ENCODE results near the gene BNC2.

Gene BNC2

GRCh38 chr9:16690628-16691027 is 179.8 kb downstream of the BNC2 start:
- H2AK5ac ChIP-seq (ENCODE audit: low read length), result no peak overlapping the region
- no peak overlapping the region for H3K9ac ChIP-seq (ENCODE audit: low read length)
- WGBS (ENCODE audit: extremely low coverage, insufficient coverage, low lambda C conversion rate), result no CpG with 5 or more reads among the region's 2 CpGs
- H2BK5ac ChIP-seq (ENCODE audit: low read length), result no peak overlapping the region
- no peak overlapping the region for H3K4me3 ChIP-seq (ENCODE audit: low read length)
- no peak for DNase-seq
- H2BK120ac ChIP-seq (ENCODE audit: low read depth, low read length), result no peak overlapping the region
- no peak overlapping the region for H2BK15ac ChIP-seq (replicated peaks; ENCODE audit: low read depth)
- H3K79me1 ChIP-seq (ENCODE audit: low read length), result no peaks in the 10 kb centered on the region
- no peak overlapping the region for H3K4ac ChIP-seq (ENCODE audit: low read depth, low read length)
- no peak overlapping the region for H3K27ac ChIP-seq (ENCODE audit: low read depth, low read length)
- no peaks in the 10 kb centered on the region for H3K36me3 ChIP-seq (ENCODE audit: control insufficient read depth, insufficient read depth, low read length)
- H3K4me2 ChIP-seq (ENCODE audit: low read length), result no peak overlapping the region
- H3K23ac ChIP-seq (ENCODE audit: low read length), result no peak overlapping the region
- H3K18ac ChIP-seq (ENCODE audit: low read length), result no peak overlapping the region
- no peak overlapping the region for H4K5ac ChIP-seq (ENCODE audit: low read length)
- no peaks in the 10 kb centered on the region for H3K79me2 ChIP-seq (ENCODE audit: control insufficient read depth, insufficient read depth, low read length)
- no peak overlapping the region for H3K56ac ChIP-seq (ENCODE audit: low read length)
- no peak overlapping the region for H4K8ac ChIP-seq (ENCODE audit: low read depth, low read length)
- no peaks in the 10 kb centered on the region for H3K4me1 ChIP-seq (ENCODE audit: control insufficient read depth, low read depth, low read length)
- no peaks in the 10 kb centered on the region for H3K27me3 ChIP-seq (ENCODE audit: insufficient read depth, low read length, poor library complexity)

- no peak overlapping the region for H3K4me2 ChIP-seq (ENCODE audit: low read length)
- H2AK5ac ChIP-seq (ENCODE audit: low read length), result no peak overlapping the region
- no peak for DNase-seq
- H4K5ac ChIP-seq (ENCODE audit: low read length), result no peak overlapping the region
- no peaks in the 10 kb centered on the region for H3K79me1 ChIP-seq (ENCODE audit: low read length)
- H3K4me3 ChIP-seq (ENCODE audit: low read length), result no peak overlapping the region
- WGBS (ENCODE audit: extremely low coverage, insufficient coverage, low lambda C conversion rate), result no CpG with 5 or more reads among the region's 2 CpGs
- no peak overlapping the region for H4K8ac ChIP-seq (ENCODE audit: low read depth, low read length)
- no peak overlapping the region for H2BK120ac ChIP-seq (ENCODE audit: low read depth, low read length)
- no peak overlapping the region for H3K23ac ChIP-seq (ENCODE audit: low read length)
- no peak overlapping the region for H3K56ac ChIP-seq (ENCODE audit: low read length)
- H3K4me1 ChIP-seq (ENCODE audit: control insufficient read depth, low read depth, low read length), result no peaks in the 10 kb centered on the region
- no peak overlapping the region for H3K4ac ChIP-seq (ENCODE audit: low read depth, low read length)
- no peaks in the 10 kb centered on the region for H3K27me3 ChIP-seq (ENCODE audit: insufficient read depth, low read length, poor library complexity)
- no peaks in the 10 kb centered on the region for H3K79me2 ChIP-seq (ENCODE audit: control insufficient read depth, insufficient read depth, low read length)
- no peaks in the 10 kb centered on the region for H3K36me3 ChIP-seq (ENCODE audit: control insufficient read depth, insufficient read depth, low read length)
- H3K9ac ChIP-seq (ENCODE audit: low read length), result no peak overlapping the region
- no peak overlapping the region for H2BK5ac ChIP-seq (ENCODE audit: low read length)
- H3K27ac ChIP-seq (ENCODE audit: low read depth, low read length), result no peak overlapping the region
- H3K18ac ChIP-seq (ENCODE audit: low read length), result no peak overlapping the region
- no peak overlapping the region for H2BK15ac ChIP-seq (replicated peaks; ENCODE audit: low read depth)
Measured at GRCh38 chr9:16690205-16690604, 180.3 kb downstream of the BNC2 start.

GRCh38 chr9:16689351-16689938 is 181.0 kb downstream of the BNC2 start:
- no peak overlapping the region for H3K56ac ChIP-seq (ENCODE audit: low read length)
- H3K4ac ChIP-seq (ENCODE audit: low read depth, low read length), result no peak overlapping the region
- no peak overlapping the region for H2BK120ac ChIP-seq (ENCODE audit: low read depth, low read length)
- H3K4me2 ChIP-seq (ENCODE audit: low read length), result no peak overlapping the region
- H3K27me3 ChIP-seq (ENCODE audit: insufficient read depth, low read length, poor library complexity), result no peaks in the 10 kb centered on the region
- H3K79me2 ChIP-seq (ENCODE audit: control insufficient read depth, insufficient read depth, low read length), result no peaks in the 10 kb centered on the region
- H3K4me3 ChIP-seq (ENCODE audit: low read length), result no peak overlapping the region
- no peak overlapping the region for H3K23ac ChIP-seq (ENCODE audit: low read length)
- peak overlapping the region; percentile 28 for H4K8ac ChIP-seq (ENCODE audit: low read depth, low read length)
- H2BK5ac ChIP-seq (ENCODE audit: low read length), result no peak overlapping the region
- no peak for DNase-seq
- H2BK15ac ChIP-seq (replicated peaks; ENCODE audit: low read depth), result no peak overlapping the region
- no peak overlapping the region for H4K5ac ChIP-seq (ENCODE audit: low read length)
- no peak overlapping the region for H3K18ac ChIP-seq (ENCODE audit: low read length)
- H3K36me3 ChIP-seq (ENCODE audit: control insufficient read depth, insufficient read depth, low read length), result no peaks in the 10 kb centered on the region
- H3K79me1 ChIP-seq (ENCODE audit: low read length), result no peaks in the 10 kb centered on the region
- no peaks in the 10 kb centered on the region for H3K4me1 ChIP-seq (ENCODE audit: control insufficient read depth, low read depth, low read length)
- no peak overlapping the region for H3K9ac ChIP-seq (ENCODE audit: low read length)
- H2AK5ac ChIP-seq (ENCODE audit: low read length), result no peak overlapping the region
- WGBS (ENCODE audit: extremely low coverage, insufficient coverage, low lambda C conversion rate), result no CpG with 5 or more reads among the region's 5 CpGs
- H3K27ac ChIP-seq (ENCODE audit: low read depth, low read length), result no peak overlapping the region

- WGBS (ENCODE audit: extremely low coverage, insufficient coverage, low lambda C conversion rate), result no CpG with 5 or more reads among the region's 1 CpG
- Histone ChIP-seq H3K4me3 (ENCODE audit: low read length) (no peak overlapping the region), H3K27me3 (ENCODE audit: insufficient read depth, low read length, poor library complexity) (no peaks in the 10 kb centered on the region)
Measured at GRCh38 chr9:16688814-16689213, 181.7 kb downstream of the BNC2 start.

DNA sequence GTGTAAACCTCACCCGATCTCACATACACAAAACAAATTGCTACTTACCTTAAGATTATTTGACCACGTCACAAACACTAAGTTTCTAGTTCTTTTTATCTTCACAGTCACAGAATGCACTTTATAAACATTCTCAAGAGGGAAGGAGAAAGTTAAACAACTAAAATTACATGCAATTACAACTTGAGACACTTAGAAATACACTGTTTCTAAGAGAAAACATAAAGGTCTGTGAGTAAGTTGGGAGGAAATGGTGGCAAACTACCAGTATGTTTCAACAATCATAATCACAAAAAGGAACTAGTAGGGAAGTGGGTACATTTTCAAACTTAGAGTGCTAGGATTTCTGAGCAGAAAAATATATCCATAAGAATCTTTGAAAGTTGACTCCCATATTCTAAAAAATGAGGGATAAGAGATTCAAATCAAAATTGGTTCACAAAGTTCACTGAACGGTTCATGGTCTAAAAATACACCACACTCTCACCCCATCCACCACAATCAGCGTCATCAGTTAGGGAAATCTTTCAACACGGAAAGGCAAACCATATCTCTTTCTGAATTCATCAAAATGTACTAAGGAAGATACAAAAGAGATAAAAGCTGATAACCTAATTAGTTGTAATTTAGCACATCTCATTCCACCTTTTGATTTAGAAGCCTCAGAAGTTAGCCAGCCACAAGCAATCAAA is 182.6 kb downstream of the BNC2 start:
- H3K4ac ChIP-seq (ENCODE audit: low read depth, low read length), result no peak overlapping the region
- no peaks in the 10 kb centered on the region for H3K79me1 ChIP-seq (ENCODE audit: low read length)
- H3K79me2 ChIP-seq (ENCODE audit: control insufficient read depth, insufficient read depth, low read length), result no peaks in the 10 kb centered on the region
- H2BK5ac ChIP-seq (ENCODE audit: low read length), result no peak overlapping the region
- no peaks in the 10 kb centered on the region for H3K4me1 ChIP-seq (ENCODE audit: control insufficient read depth, low read depth, low read length)
- no peak overlapping the region for H3K9ac ChIP-seq (ENCODE audit: low read length)
- no peak overlapping the region for H2BK120ac ChIP-seq (ENCODE audit: low read depth, low read length)
- H4K5ac ChIP-seq (ENCODE audit: low read length), result no peak overlapping the region
- no peak overlapping the region for H3K27ac ChIP-seq (ENCODE audit: low read depth, low read length)
- H4K8ac ChIP-seq (ENCODE audit: low read depth, low read length), result no peak overlapping the region
- 100% methylated on average over 2 of the region's 5 CpGs for WGBS (ENCODE audit: extremely low coverage, insufficient coverage, low lambda C conversion rate)
- H2AK5ac ChIP-seq (ENCODE audit: low read length), result no peak overlapping the region
- no peak overlapping the region for H3K4me3 ChIP-seq (ENCODE audit: low read length)
- H3K23ac ChIP-seq (ENCODE audit: low read length), result no peak overlapping the region
- H3K4me2 ChIP-seq (ENCODE audit: low read length), result no peak overlapping the region
- peak; percentile 38 for DNase-seq
- no peak overlapping the region for H2BK15ac ChIP-seq (replicated peaks; ENCODE audit: low read depth)
- H3K56ac ChIP-seq (ENCODE audit: low read length), result no peak overlapping the region
- H3K27me3 ChIP-seq (ENCODE audit: insufficient read depth, low read length, poor library complexity), result no peaks in the 10 kb centered on the region
- no peaks in the 10 kb centered on the region for H3K36me3 ChIP-seq (ENCODE audit: control insufficient read depth, insufficient read depth, low read length)
- H3K18ac ChIP-seq (ENCODE audit: low read length), result no peak overlapping the region

More at GRCh38 chr9:16688814-16689213, 181.7 kb downstream of the BNC2 start:
- H4K5ac ChIP-seq (ENCODE audit: low read length), result no peak overlapping the region
- no peaks in the 10 kb centered on the region for H3K4me1 ChIP-seq (ENCODE audit: control insufficient read depth, low read depth, low read length)
- H2BK120ac ChIP-seq (ENCODE audit: low read depth, low read length), result no peak overlapping the region
- no peaks in the 10 kb centered on the region for H3K36me3 ChIP-seq (ENCODE audit: control insufficient read depth, insufficient read depth, low read length)
- H3K79me2 ChIP-seq (ENCODE audit: control insufficient read depth, insufficient read depth, low read length), result no peaks in the 10 kb centered on the region
- no peak overlapping the region for H3K27ac ChIP-seq (ENCODE audit: low read depth, low read length)
- no peak overlapping the region for H4K8ac ChIP-seq (ENCODE audit: low read depth, low read length)
- peak; percentile 18 for DNase-seq
- peak overlapping the region; percentile 39 for H3K18ac ChIP-seq (ENCODE audit: low read length)
- no peak overlapping the region for H3K9ac ChIP-seq (ENCODE audit: low read length)
- H3K79me1 ChIP-seq (ENCODE audit: low read length), result no peaks in the 10 kb centered on the region
- no peak overlapping the region for H2BK15ac ChIP-seq (replicated peaks; ENCODE audit: low read depth)
- H2AK5ac ChIP-seq (ENCODE audit: low read length), result no peak overlapping the region
- H3K23ac ChIP-seq (ENCODE audit: low read length), result no peak overlapping the region
- H3K4me2 ChIP-seq (ENCODE audit: low read length), result no peak overlapping the region
- H3K4ac ChIP-seq (ENCODE audit: low read depth, low read length), result no peak overlapping the region
- H2BK5ac ChIP-seq (ENCODE audit: low read length), result no peak overlapping the region
- no peak overlapping the region for H3K56ac ChIP-seq (ENCODE audit: low read length)

- Histone ChIP-seq H3K4me1 (ENCODE audit: control insufficient read depth, low read depth, low read length) (no peaks in the 10 kb centered on the region), H3K79me1 (ENCODE audit: low read length) (no peaks in the 10 kb centered on the region), H3K27me3 (ENCODE audit: insufficient read depth, low read length, poor library complexity) (no peaks in the 10 kb centered on the region), H3K23ac (ENCODE audit: low read length) (no peak overlapping the region), H2BK5ac (ENCODE audit: low read length) (no peak overlapping the region), H3K9ac (ENCODE audit: low read length) (no peak overlapping the region), H2AK5ac (ENCODE audit: low read length) (no peak overlapping the region), H3K79me2 (ENCODE audit: control insufficient read depth, insufficient read depth, low read length) (no peaks in the 10 kb centered on the region), H4K5ac (ENCODE audit: low read length) (no peak overlapping the region), H3K4me3 (ENCODE audit: low read length) (no peak overlapping the region), H3K18ac (ENCODE audit: low read length) (no peak overlapping the region), H2BK15ac (replicated peaks; ENCODE audit: low read depth) (no peak overlapping the region), H4K8ac (ENCODE audit: low read depth, low read length) (no peak overlapping the region), H3K56ac (ENCODE audit: low read length) (no peak overlapping the region), H3K36me3 (ENCODE audit: control insufficient read depth, insufficient read depth, low read length) (no peaks in the 10 kb centered on the region), H3K27ac (ENCODE audit: low read depth, low read length) (no peak overlapping the region), H2BK120ac (ENCODE audit: low read depth, low read length) (no peak overlapping the region), H3K4me2 (ENCODE audit: low read length) (no peak overlapping the region), H3K4ac (ENCODE audit: low read depth, low read length) (no peak overlapping the region)
- no peak for DNase-seq
- WGBS (ENCODE audit: extremely low coverage, insufficient coverage, low lambda C conversion rate), result no CpG with 5 or more reads among the region's 2 CpGs
Measured at GRCh38 chr9:16683326-16683725, 187.1 kb downstream of the BNC2 start.
